IMR-90 (cell line): Measurements from ENCODE around the gene EFCAB5. TPM values are rescaled to one million over a fixed set of nuclear protein-coding genes. Genes with fewer than 3 reads are reported as not detected.
"Not testable (repeated sequence)": the region's sequence is repeated elsewhere in the genome, so short reads cannot be mapped to it uniquely, and the experiment has no call there.

ENCODE experiments used
- ATAC-seq: fragments of 200-7000 bp; cut with Tn5 transposase; 2 replicates; pipeline ENCODE4 v1.9.1; 2020; ENCODE audit warnings: low read depth, mild to moderate bottlenecking, moderate library complexity
- BruUV-seq: library from RNA; stranded (reverse); fragments of 400-500 nt; replicated peaks from 2 replicates; lab custom pipeline; 2021; lab: Mats Ljungman, UMichigan
- CTCF ChIA-PET: fragments of 300-600 bp; formaldehyde crosslinking; extraction: SDS; loops from one replicate; lab custom pipeline; 2021; ENCODE audit warnings: antibody characterized with exemption; lab: Yijun Ruan, JAX
- POLR2A ChIA-PET: fragments of 300-600 bp; sonication (Branson Sonifier 250); formaldehyde crosslinking; loops from one replicate; lab custom pipeline; 2022; ENCODE audit warnings: antibody characterized with exemption; ENCODE audit not compliant: unreplicated experiment; lab: Charles Lee
- DNase-seq: peaks from one replicate; pipeline ENCODE4 v3.0.0; 2013
- H2AFZ ChIP-seq: replicated peaks from 2 replicates; pipeline ENCODE3; 2013; ENCODE audit warnings: low read length, mild to moderate bottlenecking; ENCODE audit not compliant: poor library complexity
- H2AK5ac ChIP-seq: 2 replicates; pipeline ENCODE4 v1.6.1; 2013; ENCODE audit warnings: low read depth, low read length, inconsistent platforms
- H2AK9ac ChIP-seq: replicated peaks from 2 replicates; pipeline ENCODE3; 2013; ENCODE audit warnings: mild to moderate bottlenecking, low read depth, low read length, moderate library complexity; ENCODE audit not compliant: poor library complexity
- H2BK120ac ChIP-seq: 2 replicates; pipeline ENCODE4 v1.6.1; 2013; ENCODE audit warnings: low read depth, low read length, inconsistent platforms
- H2BK15ac ChIP-seq: 3 replicates; pipeline ENCODE4 v1.6.1; 2013; ENCODE audit warnings: low read depth, low read length, inconsistent platforms
- H2BK20ac ChIP-seq: 2 replicates; pipeline ENCODE4 v1.6.1; 2013; ENCODE audit warnings: low read depth, mild to moderate bottlenecking, inconsistent platforms, low read length, moderate library complexity
- H2BK5ac ChIP-seq: 2 replicates; pipeline ENCODE4 v1.6.1; 2013; ENCODE audit warnings: mild to moderate bottlenecking, low read depth, low read length, inconsistent platforms; ENCODE audit not compliant: poor library complexity, severe bottlenecking
- H3K14ac ChIP-seq: replicated peaks from 2 replicates; pipeline ENCODE4 v1.6.1; 2013; ENCODE audit warnings: low read depth, low read length, inconsistent platforms
- H3K18ac ChIP-seq: 2 replicates; pipeline ENCODE4 v1.6.1; 2013; ENCODE audit warnings: low read depth, low read length, control low read depth
- H3K23ac ChIP-seq: 2 replicates; pipeline ENCODE4 v1.6.1; 2013; ENCODE audit warnings: low read depth, low read length, inconsistent platforms
- H3K27ac ChIP-seq: 2 replicates; pipeline ENCODE4 v1.5.1; 2013; ENCODE audit warnings: mild to moderate bottlenecking, control low read depth, low read length; ENCODE audit not compliant: insufficient read depth
- H3K27me3 ChIP-seq: 2 replicates; pipeline ENCODE4 v1.6.1; 2013; ENCODE audit warnings: low read length; ENCODE audit not compliant: control insufficient read depth, insufficient read depth
- H3K36me3 ChIP-seq: 2 replicates; pipeline ENCODE4 v1.6.1; 2013; ENCODE audit warnings: low read length, mixed read lengths; ENCODE audit not compliant: control insufficient read depth, insufficient read depth
- H3K4ac ChIP-seq: 2 replicates; pipeline ENCODE4 v1.6.1; 2013; ENCODE audit warnings: low read depth, low read length, inconsistent platforms
- H3K4me1 ChIP-seq: 2 replicates; pipeline ENCODE4 v1.6.1; 2013; ENCODE audit warnings: low read length, mixed read lengths; ENCODE audit not compliant: control insufficient read depth, insufficient read depth
- H3K4me2 ChIP-seq: 2 replicates; pipeline ENCODE4 v1.6.1; 2013; ENCODE audit warnings: low read depth, mild to moderate bottlenecking, control low read depth, low read length, moderate library complexity
- H3K4me3 ChIP-seq: 2 replicates; pipeline ENCODE4 v1.5.1; 2013; ENCODE audit warnings: low read depth, mild to moderate bottlenecking, control low read depth, low read length, moderate library complexity; ENCODE audit not compliant: insufficient read depth
- H3K56ac ChIP-seq: 2 replicates; pipeline ENCODE4 v1.6.1; 2013; ENCODE audit warnings: low read length, inconsistent platforms; ENCODE audit not compliant: insufficient read depth; ENCODE audit errors: extremely low read depth
- H3K79me1 ChIP-seq, 2 experiments: 2 replicates each; pipeline ENCODE4 v1.6.1; 2013; ENCODE audit warnings: low read length in 2 of 2, inconsistent platforms in 1 of 2, low read depth in 1 of 2
- H3K9ac ChIP-seq: 2 replicates; pipeline ENCODE4 v1.6.1; 2013; ENCODE audit warnings: low read depth, low read length, control low read depth
- H3K9me1 ChIP-seq: 2 replicates; pipeline ENCODE4 v1.6.1; 2013; ENCODE audit warnings: low read length, inconsistent platforms; ENCODE audit not compliant: insufficient read depth
- H3K9me3 ChIP-seq: 2 replicates; pipeline ENCODE4 v1.6.1; 2013; ENCODE audit warnings: low read length; ENCODE audit not compliant: control insufficient read depth, insufficient read depth
- H4K20me1 ChIP-seq: 2 replicates; pipeline ENCODE4 v1.6.1; 2013; ENCODE audit warnings: low read length, inconsistent platforms; ENCODE audit not compliant: insufficient read depth
- H4K5ac ChIP-seq: 2 replicates; pipeline ENCODE4 v1.6.1; 2013; ENCODE audit warnings: mild to moderate bottlenecking, low read depth, low read length, control low read depth
- H4K8ac ChIP-seq, 2 experiments: 2 replicates each; pipeline ENCODE4 v1.6.1; 2013; ENCODE audit warnings: low read depth in 2 of 2, low read length in 2 of 2, control low read depth in 1 of 2, inconsistent platforms in 1 of 2
- H4K91ac ChIP-seq: 2 replicates; pipeline ENCODE4 v1.6.1; 2013; ENCODE audit warnings: low read depth, low read length, inconsistent platforms; ENCODE audit not compliant: insufficient read depth
- CTCF ChIP-seq: conservative IDR thresholded peaks from 2 replicates; pipeline ENCODE4 v1.5.1; 2012; ENCODE audit warnings: mild to moderate bottlenecking, low read depth, low read length, improper control_type of control experiment
- WGBS, 2 experiments: methylation state at CpG; one replicate each; pipeline versions ENCODE4 v1.1.5 to v1.1.7; 2013; ENCODE audit warnings: missing lambda C conversion rate in 2 of 2; ENCODE audit not compliant: insufficient read length in 1 of 2; ENCODE audit errors: extremely low coverage in 2 of 2; 5-methylcytosine and 5-hydroxymethylcytosine counted together
- dilution Hi-C: fragments of 300-500 bp; cut with HindIII; formaldehyde crosslinking; loops from one replicate; pipeline ENCODE4 v1.14.3; 2018; ENCODE audit warnings: low sequenced_read_pairs; ENCODE audit not compliant: unreplicated experiment
- in situ Hi-C: fragments of 300-500 bp; cut with MboI; formaldehyde crosslinking; loops from 3 replicates; pipeline ENCODE4 v1.14.3; 2019; ENCODE audit warnings: low sequenced_read_pairs, inconsistent platforms, mixed read lengths
- intact Hi-C: fragments of 100-400 bp; cut with micrococcal nuclease; formaldehyde crosslinking; loops from 2 replicates; pipeline ENCODE4 v1.10.0; 2022
- polyA plus RNA-seq, 3 experiments: library from polyadenylated mRNA; depleted of rRNA; stranded (reverse); fragments of >200 nt; gene quantifications; 2 replicates each; pipeline ENCODE4 v1.2.3, GENCODE V29; 2012; ENCODE audit warnings: low replicate concordance in 1 of 3
- total RNA-seq: library from RNA; depleted of rRNA; stranded (reverse); fragments of >200 nt; gene quantifications from 2 replicates; pipeline ENCODE4 v1.2.3, GENCODE V29; 2012

Gene EFCAB5
- total and polyA plus RNA-seq, 2 of the 4 experiments (the other 2 are of a cell fraction): 0.14 TPM; not detected in 1

- BruUV-seq, H4K5ac ChIP-seq, H3K9ac ChIP-seq, H3K4me1 ChIP-seq, POLR2A ChIA-PET, H3K56ac ChIP-seq, H2AK5ac ChIP-seq, H3K18ac ChIP-seq, H3K9me3 ChIP-seq, H3K27me3 ChIP-seq, H2BK20ac ChIP-seq, H2BK15ac ChIP-seq, H4K20me1 ChIP-seq, H3K27ac ChIP-seq, CTCF ChIA-PET, H2BK5ac ChIP-seq, H3K4ac ChIP-seq, H2BK120ac ChIP-seq, H3K36me3 ChIP-seq, dilution Hi-C loops, ATAC-seq, DNase-seq, H3K4me2 ChIP-seq, H3K23ac ChIP-seq, H2AFZ ChIP-seq, intact Hi-C loops, H3K9me1 ChIP-seq, H3K79me1 ChIP-seq, H3K4me3 ChIP-seq, H3K14ac ChIP-seq, H4K91ac ChIP-seq, H2AK9ac ChIP-seq, H4K8ac ChIP-seq: not testable (repeated sequence)
- 0 out of 2 replicates have a peak, but pooled peaks have one; percentile 3 for TF ChIP-seq CTCF
- no CpG with 5 or more reads among the region's 10 CpGs for WGBS, 2 experiments
- in situ Hi-C loops: loop anchor here (10.0 kb wide), 1 partner anchor 207 kb away; no protein-coding TSS in a partner anchor
Measured at GRCh38 chr17:30011934-30012333, 70.5 kb downstream of the EFCAB5 start.
